Astrocyte of the cerebellum (primary cell): ENCODE measurements around the gene HCN1.
A peak's percentile ranks its signal among the peaks of the same experiment; 100 is the strongest.

ENCODE experiments used
- DNase-seq: peaks from one replicate; pipeline ENCODE4 v3.0.0-alpha.2; 2011; ENCODE audit warnings: low read depth
- H3K4me3 ChIP-seq: 2 replicates; pipeline ENCODE4 v1.5.1; 2011; ENCODE audit warnings: mild to moderate bottlenecking, low read depth, low read length, moderate library complexity
- CTCF ChIP-seq: IDR thresholded peaks from 2 replicates; pipeline ENCODE4 v1.5.1; 2012; ENCODE audit warnings: low read length, low read depth, moderate library complexity, mild to moderate bottlenecking; ENCODE audit errors: missing control alignments
- in situ Hi-C: cut with HindIII; loops from 2 replicates; pipeline ENCODE4 v1.10.0; 2017; ENCODE audit warnings: low sequenced_read_pairs

HCN1 gene

DNA sequence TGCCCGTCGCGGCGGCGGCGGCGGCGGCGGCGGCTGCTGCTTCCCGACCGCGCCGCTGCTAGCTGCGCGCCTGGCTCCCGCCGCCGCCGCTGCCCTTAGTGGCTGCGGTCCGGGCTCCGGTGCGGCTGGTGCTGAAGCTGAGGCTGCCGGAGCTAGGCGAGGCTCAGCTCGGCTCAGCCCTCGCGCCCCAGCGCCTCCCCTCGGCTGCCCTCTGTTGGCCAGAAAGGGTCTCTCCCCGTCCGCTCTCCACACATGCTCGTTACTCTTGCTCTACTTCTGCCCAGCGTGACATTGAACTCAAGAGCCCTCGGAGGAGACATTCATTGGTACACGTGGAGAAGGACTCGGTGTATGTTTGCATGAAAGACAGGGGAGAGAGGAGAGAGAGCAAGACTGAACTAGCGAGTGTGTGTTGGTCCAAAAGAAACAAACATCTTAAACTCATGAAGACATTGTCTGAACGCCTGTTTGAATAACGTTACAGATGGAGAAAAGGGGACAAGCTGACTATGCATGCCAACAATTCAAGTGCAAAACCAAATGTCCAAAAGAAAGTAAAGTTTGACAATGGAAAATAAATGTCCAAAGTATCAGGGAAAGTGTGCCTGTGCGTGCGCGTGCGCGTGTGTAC lies at the start of gene HCN1:
Gene HCN1 (minus strand): TSS at position 175 of the 631 bp plus-strand sequence.
- H3K4me3 ChIP-seq: peak within 1 kb of the TSS; percentile 14
- peak; percentile 85 for TF ChIP-seq CTCF
- in situ Hi-C loops: no loop called here
- DNase-seq: peak; percentile 40

- in situ Hi-C loops: no loop called here
- DNase-seq: no peak
- no peak for TF ChIP-seq CTCF
- no peak overlapping the region for H3K4me3 ChIP-seq
These were observed 44.9 kb upstream of the HCN1 start for GRCh38 chr5:45741110-45741509.

GRCh38 chr5:45737153-45737552 lies 41.0 kb upstream of the HCN1 start:
- TF ChIP-seq CTCF: no peak
- in situ Hi-C loops: no loop called here
- no peak overlapping the region for H3K4me3 ChIP-seq
- no peak for DNase-seq

DNA sequence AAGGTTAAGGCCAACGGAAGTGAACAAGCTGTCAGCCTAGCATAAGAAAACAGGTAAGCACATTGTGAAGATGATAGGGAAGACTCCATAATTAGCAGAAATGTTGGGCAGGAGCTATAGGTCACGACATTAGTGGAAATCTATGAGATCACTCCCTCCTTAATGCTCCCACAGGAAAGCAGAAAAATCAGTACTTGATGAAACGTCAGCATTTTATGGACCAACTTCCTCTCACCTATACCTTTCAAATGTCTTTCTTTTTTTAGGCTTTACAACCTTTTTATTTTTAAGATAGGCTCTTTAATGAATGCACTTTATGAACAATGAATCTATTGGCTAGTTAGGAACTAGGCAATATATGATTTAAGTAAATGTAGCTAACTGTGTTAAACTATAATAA lies 29.4 kb upstream of the HCN1 start:
- no peak for DNase-seq
- TF ChIP-seq CTCF: no peak
- H3K4me3 ChIP-seq: no peak overlapping the region
- in situ Hi-C loops: no loop called here

GRCh38 chr5:45697201-45697600 lies 1.0 kb upstream of the HCN1 start:
- in situ Hi-C loops: no loop called here
- TF ChIP-seq CTCF: no peak
- no peak overlapping the region for H3K4me3 ChIP-seq
- DNase-seq: no peak

DNA sequence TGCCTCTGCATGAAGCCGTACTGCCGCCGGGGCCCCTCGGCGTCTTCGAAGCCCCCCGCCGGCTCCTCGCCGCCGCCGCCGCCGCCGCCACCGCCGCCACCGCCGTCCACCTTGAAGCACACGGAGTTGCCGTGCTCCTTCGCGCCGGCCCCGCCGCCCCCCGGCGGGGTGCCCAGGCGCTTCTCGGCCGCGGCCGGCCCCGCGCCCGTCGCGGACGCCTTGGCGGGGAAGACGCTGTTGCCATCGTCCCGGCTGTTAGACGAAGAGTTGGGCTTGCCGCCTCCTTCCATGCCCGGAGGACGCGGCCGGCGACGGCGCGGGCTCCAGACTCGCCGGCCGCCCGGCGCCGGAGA lies 400 bp downstream of the HCN1 start:
- in situ Hi-C loops: no loop called here
- no peak for TF ChIP-seq CTCF
- DNase-seq: no peak
- H3K4me3 ChIP-seq: peak overlapping the region; percentile 14
